Fibroblast of lung (primary cell): ENCODE results near the gene TAP1. TPM values are rescaled to one million over a fixed set of nuclear protein-coding genes. Genes with fewer than 3 reads are reported as not detected.

Source experiments
- DNase-seq, 2 donors: peaks; one replicate each; pipeline versions ENCODE4 v3.0.0 to v3.0.0-alpha.2; 2010; ENCODE audit warnings: low read depth in 2 of 2
- H2AFZ ChIP-seq: 2 replicates; pipeline ENCODE4 v1.5.1; 2012; ENCODE audit warnings: low read length, control low read depth, inconsistent platforms
- H3K27ac ChIP-seq: 2 replicates; pipeline ENCODE4 v1.5.1; 2011; ENCODE audit warnings: low read length, control low read depth; ENCODE audit not compliant: insufficient read depth
- H3K27me3 ChIP-seq: 2 replicates; pipeline ENCODE4 v1.5.1; 2011; ENCODE audit warnings: mild to moderate bottlenecking, low read length; ENCODE audit not compliant: control insufficient read depth, insufficient read depth
- H3K36me3 ChIP-seq: 2 replicates; pipeline ENCODE4 v1.5.1; 2011; ENCODE audit warnings: low read length; ENCODE audit not compliant: control insufficient read depth, insufficient read depth
- H3K4me1 ChIP-seq: 2 replicates; pipeline ENCODE4 v1.5.1; 2011; ENCODE audit warnings: low read length; ENCODE audit not compliant: control insufficient read depth, insufficient read depth; ENCODE audit errors: extremely low read depth
- H3K4me2 ChIP-seq: 2 replicates; pipeline ENCODE4 v1.5.1; 2011; ENCODE audit warnings: low read length, control low read depth; ENCODE audit not compliant: insufficient read depth; ENCODE audit errors: extremely low read depth
- H3K4me3 ChIP-seq, 4 experiments: fragments of 200-600 bp in 1 of 4; sonication (generic) in 1 of 4; replicated peaks in 1 of 4; 2 replicates each; pipeline ENCODE4 v1.5.1; 2011 to 2016; ENCODE audit warnings: low read length in 4 of 4, low read depth in 3 of 4, mild to moderate bottlenecking in 3 of 4, control low read depth in 2 of 4, inconsistent platforms in 1 of 4, mixed read lengths in 1 of 4; ENCODE audit not compliant: insufficient read depth in 1 of 4; ENCODE audit errors: control extremely low read depth in 1 of 4
- H3K79me2 ChIP-seq: 2 replicates; pipeline ENCODE4 v1.5.1; 2012; ENCODE audit warnings: mild to moderate bottlenecking, low read length, inconsistent platforms; ENCODE audit not compliant: control insufficient read depth, insufficient read depth
- H3K9ac ChIP-seq: 2 replicates; pipeline ENCODE4 v1.5.1; 2011; ENCODE audit warnings: mild to moderate bottlenecking, low read length, control low read depth; ENCODE audit not compliant: insufficient read depth
- H3K9me3 ChIP-seq: 2 replicates; pipeline ENCODE4 v1.5.1; 2012; ENCODE audit warnings: low read depth, low read length; ENCODE audit not compliant: control insufficient read depth, insufficient read depth
- H4K20me1 ChIP-seq: 2 replicates; pipeline ENCODE4 v1.5.1; 2011; ENCODE audit warnings: low read length; ENCODE audit not compliant: control insufficient read depth, insufficient read depth; ENCODE audit errors: extremely low read depth
- CTCF ChIP-seq, 2 donors: IDR thresholded peaks in 1 of 2; conservative IDR thresholded peaks in 1 of 2; 1 replicate in 1 of 2; 2 replicates in 1 of 2; pipeline ENCODE4 v1.5.1; 2011 to 2012; ENCODE audit warnings: low read length in 2 of 2, control low read depth in 1 of 2, inconsistent platforms in 1 of 2, low read depth in 1 of 2, mild to moderate bottlenecking in 1 of 2
- EZH2 ChIP-seq: IDR thresholded peaks from 2 replicates; pipeline ENCODE4 v1.5.1; 2012; ENCODE audit warnings: low read length, control low read depth, mild to moderate bottlenecking; ENCODE audit errors: missing control alignments
- polyA plus RNA-seq, 2 donors: library from polyadenylated mRNA; depleted of rRNA in 1 of 2; stranded (reverse) in 1 of 2; unstranded in 1 of 2; fragments of >200 nt; gene quantifications; 2 replicates each; pipeline ENCODE4 v1.2.1, GENCODE V29; 2011 to 2012; ENCODE audit warnings: missing spikeins in 1 of 2
- total RNA-seq: library from RNA; depleted of rRNA; stranded (reverse); fragments of >200 nt; gene quantifications from 2 replicates; pipeline ENCODE4 v1.2.1, GENCODE V29; 2014

TAP1 gene
- total and polyA plus RNA-seq, 2 donors (not counting 1 experiment from before 2014, with no cell fraction given), result 31.4 to 107 TPM

DNA sequence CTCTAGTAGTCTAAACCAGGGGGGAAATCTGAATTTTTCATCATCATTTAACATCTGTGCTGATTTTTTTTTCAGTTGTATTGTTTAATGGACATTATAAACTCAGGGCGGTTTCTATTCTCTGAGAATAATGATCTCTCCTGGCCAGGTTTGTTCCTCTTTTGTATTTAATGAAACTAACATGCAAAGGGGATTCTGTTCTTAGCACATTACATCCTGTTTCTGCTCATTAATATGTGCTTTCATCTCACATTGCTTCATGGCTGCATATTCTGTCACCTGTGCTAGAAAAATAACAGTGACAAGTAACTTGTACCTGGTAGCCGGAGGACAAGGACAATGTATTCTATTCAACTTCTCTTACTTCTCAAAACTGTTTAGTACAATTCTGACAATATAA lies 37.5 kb downstream of the TAP1 start:
- Histone ChIP-seq H4K20me1 (no peaks in the 10 kb centered on the region), H3K79me2 (no peaks in the 10 kb centered on the region), H3K9ac (no peak overlapping the region), H3K36me3 (no peaks in the 10 kb centered on the region), H3K27me3 (no peaks in the 10 kb centered on the region), H3K4me3 (no peak overlapping the region), H3K4me1 (peaks cover 5% of the 10 kb centered on the region), H3K27ac (no peak overlapping the region), H2AFZ (no peak overlapping the region), H3K9me3 (no peaks in the 10 kb centered on the region), H3K4me2 (no peak overlapping the region)
- no peak for DNase-seq
- TF ChIP-seq CTCF (conservative IDR thresholded peaks at IDR 0.05 in 1 of 2, IDR thresholded peaks at IDR 0.05 in 1 of 2; ENCODE audit: low read depth in 1 of 2, low read length in 2 of 2), result no peak
- no peak for TF ChIP-seq EZH2

- H3K4me2 ChIP-seq, result no peak overlapping the region
Measured at GRCh38 chr6:32815115-32815514, 38.4 kb downstream of the TAP1 start.

DNA sequence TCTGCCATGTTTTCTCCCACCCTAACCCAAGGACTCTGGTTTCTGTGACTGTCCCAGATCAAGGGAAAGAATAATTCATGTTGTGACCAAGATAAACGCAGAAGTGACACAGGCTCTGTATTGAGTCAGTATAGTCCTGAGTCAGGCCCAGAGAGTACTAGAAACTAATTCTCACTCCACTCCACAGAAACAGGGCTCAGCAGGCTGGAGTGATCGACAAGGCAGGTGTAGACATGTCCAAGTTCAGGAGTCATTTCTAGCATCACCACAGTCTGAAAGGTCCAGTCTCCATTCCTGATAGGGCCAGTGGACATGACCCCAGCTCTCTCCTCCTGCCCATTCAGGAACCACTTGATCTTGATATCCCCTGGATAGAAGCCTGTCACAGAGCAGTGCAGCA lies 39.4 kb downstream of the TAP1 start:
- H3K4me2 ChIP-seq, result no peak overlapping the region
- H3K27ac ChIP-seq, result no peak overlapping the region
- no peak for DNase-seq
- H3K9ac ChIP-seq, result no peak overlapping the region
- no peaks in the 10 kb centered on the region for H3K9me3 ChIP-seq
- no peaks in the 10 kb centered on the region for H3K36me3 ChIP-seq
- no peaks in the 10 kb centered on the region for H3K27me3 ChIP-seq
- no peaks in the 10 kb centered on the region for H3K79me2 ChIP-seq
- H2AFZ ChIP-seq, result no peak overlapping the region
- H3K4me1 ChIP-seq, result no peaks in the 10 kb centered on the region
- H3K4me3 ChIP-seq, result no peak overlapping the region
- TF ChIP-seq EZH2 (no peak), CTCF (conservative IDR thresholded peaks at IDR 0.05 in 1 of 2, IDR thresholded peaks at IDR 0.05 in 1 of 2; ENCODE audit: low read depth in 1 of 2, low read length in 2 of 2) (no peak)
- no peaks in the 10 kb centered on the region for H4K20me1 ChIP-seq

More at GRCh38 chr6:32815115-32815514, 38.4 kb downstream of the TAP1 start:
- H3K79me2 ChIP-seq, result no peaks in the 10 kb centered on the region
- peak; percentile 34 to 53 for DNase-seq
- H3K36me3 ChIP-seq, result no peaks in the 10 kb centered on the region
- H3K27ac ChIP-seq, result no peak overlapping the region
- H2AFZ ChIP-seq, result no peak overlapping the region
- no peaks in the 10 kb centered on the region for H4K20me1 ChIP-seq
- no peak overlapping the region for H3K4me3 ChIP-seq
- no peak overlapping the region for H3K9ac ChIP-seq
- H3K4me1 ChIP-seq, result peaks cover 5% of the 10 kb centered on the region
- no peaks in the 10 kb centered on the region for H3K9me3 ChIP-seq
- TF ChIP-seq EZH2 (no peak), CTCF (conservative IDR thresholded peaks at IDR 0.05 in 1 of 2, IDR thresholded peaks at IDR 0.05 in 1 of 2; ENCODE audit: low read depth in 1 of 2, low read length in 2 of 2) (no peak)
- H3K27me3 ChIP-seq, result no peaks in the 10 kb centered on the region
